Natural killer cell (primary cell): ENCODE results near the gene NKTR. TPM values are rescaled to one million over a fixed set of nuclear protein-coding genes. Genes with fewer than 3 reads are reported as not detected.

ENCODE experiments used
- ATAC-seq, 3 donors: fragments of 150-1000 bp in 2 of 3; fragments of 200-7000 bp in 1 of 3; cut with Tn5 transposase; 1 replicate in 1 of 3; 2 replicates in 2 of 3; pipeline ENCODE4 v1.10.0; 2021; ENCODE audit warnings: mild to moderate bottlenecking in 2 of 3, moderate library complexity in 2 of 3
- DNase-seq, 2 donors: peaks; one replicate each; pipeline versions ENCODE4 v3.0.0 to v3.0.0-alpha.2; 2013 to 2021; ENCODE audit warnings: mixed read lengths in 1 of 2
- H3K27ac ChIP-seq: one replicate; pipeline ENCODE4 v1.5.1; 2013; ENCODE audit warnings: mild to moderate bottlenecking, low read length
- H3K27me3 ChIP-seq: one replicate; pipeline ENCODE4 v1.6.1; 2013; ENCODE audit warnings: low read length; ENCODE audit not compliant: control insufficient read depth, insufficient read depth
- H3K36me3 ChIP-seq: one replicate; pipeline ENCODE4 v1.6.1; 2013; ENCODE audit warnings: low read length; ENCODE audit not compliant: control insufficient read depth, insufficient read depth
- H3K4me1 ChIP-seq: one replicate; pipeline ENCODE4 v1.6.1; 2013; ENCODE audit warnings: low read length; ENCODE audit not compliant: control insufficient read depth, insufficient read depth
- H3K4me3 ChIP-seq: one replicate; pipeline ENCODE4 v1.5.1; 2013; ENCODE audit warnings: low read length
- H3K9me3 ChIP-seq: one replicate; pipeline ENCODE4 v1.6.1; 2013; ENCODE audit warnings: low read length; ENCODE audit not compliant: control insufficient read depth, insufficient read depth
- H3K27ac Mint-ChIP-seq, 2 donors: one replicate each; pipeline ENCODE4 v1.8.0; 2022; ENCODE audit warnings: mild to moderate bottlenecking in 2 of 2, mixed read lengths in 2 of 2, moderate library complexity in 1 of 2
- H3K27me3 Mint-ChIP-seq, 2 donors: one replicate each; pipeline ENCODE4 v1.8.0; 2022; ENCODE audit warnings: low read depth in 2 of 2, mixed read lengths in 2 of 2
- H3K36me3 Mint-ChIP-seq: one replicate; pipeline ENCODE4 v1.8.0; 2022; ENCODE audit warnings: mixed read lengths
- H3K4me1 Mint-ChIP-seq, 2 donors: one replicate each; pipeline ENCODE4 v1.8.0; 2022; ENCODE audit warnings: mixed read lengths in 2 of 2
- H3K4me3 Mint-ChIP-seq: one replicate; pipeline ENCODE4 v1.8.0; 2022; ENCODE audit warnings: mild to moderate bottlenecking, moderate library complexity, mixed read lengths
- H3K9me3 Mint-ChIP-seq, 2 donors: one replicate each; pipeline ENCODE4 v1.8.0; 2022; ENCODE audit warnings: mixed read lengths in 2 of 2
- CTCF ChIP-seq: fragments of 200-600 bp; IDR thresholded peaks from one replicate; pipeline ENCODE4 v1.8.0; 2022; ENCODE audit warnings: antibody characterized with exemption
- WGBS: methylation state at CpG from one replicate; pipeline ENCODE4 v1.1.7; 2013; ENCODE audit warnings: missing lambda C conversion rate; ENCODE audit not compliant: insufficient coverage; 5-methylcytosine and 5-hydroxymethylcytosine counted together
- intact Hi-C: fragments of 100-400 bp; cut with micrococcal nuclease; formaldehyde crosslinking; loops from one replicate; pipeline ENCODE4 v1.14.2; 2022
- total RNA-seq, 4 donors: library from RNA; stranded (reverse); fragments of 120-200 nt in 1 of 4; gene quantifications; one replicate each; pipeline versions ENCODE4 v1.2.3 to v1.2.4, GENCODE V29; 2013 to 2022

Gene NKTR
- total RNA-seq, 3 donors from 2014 or later (not counting 1 experiment from before 2014, with no cell fraction given): 212 to 252 (median 217) TPM

GRCh38 chr3:42639192-42639591 lies 38.7 kb downstream of the NKTR start:
- Histone ChIP-seq H3K4me3 (no peak overlapping the region), H3K4me1 (peaks cover 7% of the 10 kb centered on the region), H3K9me3 (no peaks in the 10 kb centered on the region), H3K36me3 (peaks cover 81% of the 10 kb centered on the region), H3K27me3 (no peaks in the 10 kb centered on the region), H3K27ac (peak overlapping the region; percentile 78)
- 50% methylated on average over 6 of the region's 6 CpGs for WGBS
- intact Hi-C loops: loop anchor here (5.0 kb wide), 1 partner anchor 37 kb away; the partner anchor contains the start of gene NKTR
- Mint-ChIP-seq H3K36me3 (peaks cover 19% of the 10 kb centered on the region), H3K27me3 (no peaks in the 10 kb centered on the region), H3K9me3 (no peaks in the 10 kb centered on the region), H3K27ac (no peak overlapping the region), H3K4me1 (peaks cover 8 to 10% of the 10 kb centered on the region in 2 donors), H3K4me3 (no peak overlapping the region)
- peak in 1 of 2 donors; percentile 30 for DNase-seq
- no peak for TF ChIP-seq CTCF
- ATAC-seq: peak; percentile 28 to 50 (median 39)

- no peak for TF ChIP-seq CTCF
Measured at GRCh38 chr3:42640129-42640528, 39.6 kb downstream of the NKTR start.

GRCh38 chr3:42640771-42641370 lies 40.4 kb downstream of the NKTR start:
- Mint-ChIP-seq H3K4me1 (peaks cover 8 to 10% of the 10 kb centered on the region in 2 donors), H3K4me3 (peak overlapping the region; percentile 29), H3K27ac (peak overlapping the region in 1 of 2 donors; percentile 50), H3K36me3 (peaks cover 19% of the 10 kb centered on the region), H3K27me3 (no peaks in the 10 kb centered on the region), H3K9me3 (no peaks in the 10 kb centered on the region)
- no peak overlapping the region for H3K4me3 ChIP-seq
- DNase-seq (no peak), ATAC-seq (no peak)
- 91% methylated on average over 4 of the region's 6 CpGs for WGBS
- no peak for TF ChIP-seq CTCF
- intact Hi-C loops: no loop called here
- H3K4me1 ChIP-seq: peaks cover 7% of the 10 kb centered on the region
- H3K27ac ChIP-seq: no peak overlapping the region
- peaks cover 81% of the 10 kb centered on the region for H3K36me3 ChIP-seq
- H3K27me3 ChIP-seq: no peaks in the 10 kb centered on the region
- no peaks in the 10 kb centered on the region for H3K9me3 ChIP-seq

More at GRCh38 chr3:42640129-42640528, 39.6 kb downstream of the NKTR start:
- Mint-ChIP-seq H3K27ac (no peak overlapping the region), H3K27me3 (no peaks in the 10 kb centered on the region), H3K4me3 (no peak overlapping the region), H3K4me1 (peaks cover 8 to 10% of the 10 kb centered on the region in 2 donors), H3K9me3 (no peaks in the 10 kb centered on the region), H3K36me3 (peaks cover 19% of the 10 kb centered on the region)
- Histone ChIP-seq H3K4me1 (peaks cover 7% of the 10 kb centered on the region), H3K36me3 (peaks cover 81% of the 10 kb centered on the region), H3K27ac (no peak overlapping the region), H3K4me3 (no peak overlapping the region), H3K9me3 (no peaks in the 10 kb centered on the region), H3K27me3 (no peaks in the 10 kb centered on the region)
- intact Hi-C loops: no loop called here
- no peak for ATAC-seq
- DNase-seq: no peak
